ENCODE data around the gene THSD8. TPM values are rescaled to one million over a fixed set of nuclear protein-coding genes. Genes with fewer than 3 reads are reported as not detected.

THSD8 gene
- total and polyA plus RNA-seq, 2 of the 8 experiments (the other 6 are each of a cell fraction or from before 2014, with no cell fraction given) = 8.2 to 42.3 TPM

GRCh38 chr19:12767666-12768065, 34.2 kb upstream of the THSD8 start:
- Histone ChIP-seq H3K9ac (replicated peaks in 1 of 4; ENCODE audit: extremely low read depth in 1 of 4, low read depth in 3 of 4, low read length in 3 of 4) (no peak overlapping the region), H4K91ac (replicated peaks; ENCODE audit: insufficient read length, low read length) (no peak overlapping the region), H3K18ac (ENCODE audit: extremely low read depth, low read length) (no peak overlapping the region), H3K4me1 (replicated peaks in 1 of 4; ENCODE audit: control insufficient read depth in 3 of 4, insufficient read depth in 4 of 4, low read length in 3 of 4) (peaks cover 0 to 8% (median 4%) of the 10 kb centered on the region in 4 experiments; a peak in 6 of 7 replicates), H2BK12ac (ENCODE audit: low read depth, low read length) (no peak overlapping the region), H3K23ac (ENCODE audit: insufficient read length) (no peak overlapping the region), H3K79me1 (ENCODE audit: low read depth, low read length) (no peaks in the 10 kb centered on the region), H3K27ac (ENCODE audit: low read depth, low read length) (no peak overlapping the region), H2BK15ac (ENCODE audit: low read length) (no peak overlapping the region), H2AK5ac (ENCODE audit: low read depth, low read length) (no peak overlapping the region), H2BK120ac (replicated peaks; ENCODE audit: low read depth, low read length) (no peak overlapping the region), H3K36me3 (ENCODE audit: control insufficient read depth in 2 of 4, insufficient read depth in 4 of 4, low read length in 3 of 4) (peaks cover 4 to 48% (median 27%) of the 10 kb centered on the region in 4 experiments), H3K56ac (replicated peaks; ENCODE audit: insufficient read length, low read depth, low read length) (no peak overlapping the region), H3K23me2 (ENCODE audit: low read depth, low read length) (no peaks in the 10 kb centered on the region), H4K5ac (ENCODE audit: insufficient read length, low read depth, low read length) (no peak overlapping the region), H4K8ac (ENCODE audit: extremely low read depth, insufficient read depth, low read length) (no peak overlapping the region), H2BK20ac (ENCODE audit: low read length) (no peak overlapping the region), H2AFZ (ENCODE audit: low read length) (no peak overlapping the region), H3K4me3 (ENCODE audit: extremely low read depth in 1 of 4, insufficient read depth in 2 of 4, low read depth in 3 of 4, low read length in 4 of 4) (no peak overlapping the region), H2BK5ac (ENCODE audit: low read depth, low read length) (no peak overlapping the region), H3K27me3 (replicated peaks in 1 of 4; ENCODE audit: control insufficient read depth in 3 of 4, extremely low read depth in 1 of 4, insufficient read depth in 3 of 4, low read length in 3 of 4) (no peaks in the 10 kb centered on the region), H4K20me1 (replicated peaks in 1 of 2; ENCODE audit: control insufficient read depth in 1 of 2, insufficient read depth in 2 of 2, low read length in 2 of 2) (peaks cover 1 to 4% of the 10 kb centered on the region in 2 experiments), H3K4me2 (ENCODE audit: insufficient read depth in 1 of 2, low read depth in 2 of 2, low read length in 2 of 2) (no peak overlapping the region), H3K4ac (replicated peaks; ENCODE audit: insufficient read length, low read depth, low read length) (no peak overlapping the region), H3K79me2 (ENCODE audit: control insufficient read depth in 1 of 2, insufficient read depth in 2 of 2, low read length in 2 of 2) (no peaks in the 10 kb centered on the region), H3K14ac (ENCODE audit: insufficient read length) (no peak overlapping the region), H3K9me3 (ENCODE audit: insufficient read depth in 2 of 2, low read depth in 1 of 2, low read length in 1 of 2) (no peaks in the 10 kb centered on the region)
- WGBS, 2 experiments (ENCODE audit: extremely low coverage in 1 of 2, insufficient coverage in 1 of 2, insufficient read length in 1 of 2, insufficient replicate concordance in 2 of 2, low coverage in 1 of 2, low lambda C conversion rate in 2 of 2, missing lambda C conversion rate in 1 of 2) = 96% methylated on average over 15 of the region's 15 CpGs; no CpG with 5 or more reads in 1 of the 2 experiments
- DNase-seq (ENCODE audit: low read depth in 1 of 2, low spot score in 2 of 2) (no peak), FAIRE-seq (no peak)
- POLR2A ChIA-PET (ENCODE audit: partially characterized antibody) = interaction anchor here (0.9 to 9.2 kb wide), 7 partner anchors 10 to 97 kb away, joined by 3 to 70 read pairs (median 6); partner anchors contain the start of genes BEST2, GET3, PRDX2 and THSD8
- CTCF ChIA-PET (ENCODE audit: partially characterized antibody) = interaction anchor here (0.6 to 17.5 kb wide), 6 partner anchors 6 to 80 kb away, joined by 3 to 288 read pairs (median 10); partner anchors contain the start of genes HOOK2, JUNB, PRDX2 and RNASEH2A
- TF ChIP-seq USF2 (IDR thresholded peaks at IDR 0.05; ENCODE audit: low read length) (no peak), BACH1 (IDR thresholded peaks at IDR 0.05; ENCODE audit: low read length) (no peak), BCL11A (IDR thresholded peaks at IDR 0.05; ENCODE audit: low read depth in 2 of 2, low read length in 2 of 2) (no peak), POLR2A (IDR thresholded peaks at IDR 0.05; ENCODE audit: control extremely low read depth in 1 of 2, low read depth in 2 of 2, low read length in 2 of 2) (no peak), TEAD4 (IDR thresholded peaks at IDR 0.05; ENCODE audit: low read depth, low read length) (no peak), RFX5 (IDR thresholded peaks at IDR 0.05; ENCODE audit: borderline replicate concordance, low read depth, low read length) (no peak), ATF2 (IDR thresholded peaks at IDR 0.05; ENCODE audit: low read length) (no peak), SIN3A (conservative IDR thresholded peaks at IDR 0.05 in 1 of 2, IDR thresholded peaks at IDR 0.05 in 1 of 2; ENCODE audit: low read depth in 1 of 2, low read length in 2 of 2) (no peak), HDAC2 (IDR thresholded peaks at IDR 0.05; ENCODE audit: borderline replicate concordance in 1 of 2, low read depth in 2 of 2, low read length in 2 of 2) (no peak), JUN (IDR thresholded peaks at IDR 0.05; ENCODE audit: low read depth, low read length) (no peak), TBP (IDR thresholded peaks at IDR 0.05; ENCODE audit: low read depth, low read length) (no peak)

Data from H1 (cell line).